CD4-positive, alpha-beta T cell treated with Interleukin-6 at 100 ng/mL for 8 hours (primary cell): ENCODE data around the gene KCNK7.
A peak's percentile ranks its signal among the peaks of the same experiment; 100 is the strongest.

Experiments used
- DNase-seq: peaks from one replicate; pipeline ENCODE4 v3.0.0-alpha.2; 2020; ENCODE audit warnings: mixed read lengths, low spot score

KCNK7 gene

DNA sequence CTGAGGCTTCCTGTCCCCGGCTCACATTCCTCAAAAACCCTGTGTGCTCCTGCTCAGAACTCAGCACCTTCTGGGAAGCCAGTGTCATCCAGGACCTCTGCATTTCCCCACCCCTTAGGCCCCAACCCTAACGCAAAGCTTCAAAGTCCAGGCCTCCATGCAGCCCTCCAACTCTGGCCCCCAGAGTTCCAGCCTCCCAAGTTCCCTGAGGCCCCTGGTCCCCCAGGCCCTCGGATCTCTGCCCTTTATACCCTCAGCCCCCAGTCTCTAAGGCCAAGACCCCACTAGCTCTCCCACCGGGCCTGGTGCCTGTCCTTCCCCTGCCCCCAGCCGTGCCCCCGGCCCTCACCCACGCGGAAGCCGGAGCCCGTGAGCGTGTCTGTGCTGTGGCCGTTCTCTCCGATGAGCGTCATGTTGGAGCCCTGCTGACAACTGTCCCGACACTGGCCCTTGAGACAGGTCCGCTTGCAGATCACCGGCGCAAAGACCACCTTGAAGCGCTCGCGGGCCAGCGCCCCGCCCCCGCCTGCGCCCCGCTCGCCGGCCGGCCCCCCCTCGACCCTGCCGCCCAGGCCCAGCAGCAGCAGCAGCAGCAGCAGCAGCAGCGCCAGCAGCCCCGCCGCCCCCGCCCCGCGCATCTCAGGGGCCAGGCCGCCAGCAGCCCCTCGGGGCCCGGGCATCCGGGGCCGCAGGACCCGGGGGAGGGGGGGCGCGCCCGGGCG, 38.2 kb downstream of the KCNK7 start:
- DNase-seq = no peak

DNA sequence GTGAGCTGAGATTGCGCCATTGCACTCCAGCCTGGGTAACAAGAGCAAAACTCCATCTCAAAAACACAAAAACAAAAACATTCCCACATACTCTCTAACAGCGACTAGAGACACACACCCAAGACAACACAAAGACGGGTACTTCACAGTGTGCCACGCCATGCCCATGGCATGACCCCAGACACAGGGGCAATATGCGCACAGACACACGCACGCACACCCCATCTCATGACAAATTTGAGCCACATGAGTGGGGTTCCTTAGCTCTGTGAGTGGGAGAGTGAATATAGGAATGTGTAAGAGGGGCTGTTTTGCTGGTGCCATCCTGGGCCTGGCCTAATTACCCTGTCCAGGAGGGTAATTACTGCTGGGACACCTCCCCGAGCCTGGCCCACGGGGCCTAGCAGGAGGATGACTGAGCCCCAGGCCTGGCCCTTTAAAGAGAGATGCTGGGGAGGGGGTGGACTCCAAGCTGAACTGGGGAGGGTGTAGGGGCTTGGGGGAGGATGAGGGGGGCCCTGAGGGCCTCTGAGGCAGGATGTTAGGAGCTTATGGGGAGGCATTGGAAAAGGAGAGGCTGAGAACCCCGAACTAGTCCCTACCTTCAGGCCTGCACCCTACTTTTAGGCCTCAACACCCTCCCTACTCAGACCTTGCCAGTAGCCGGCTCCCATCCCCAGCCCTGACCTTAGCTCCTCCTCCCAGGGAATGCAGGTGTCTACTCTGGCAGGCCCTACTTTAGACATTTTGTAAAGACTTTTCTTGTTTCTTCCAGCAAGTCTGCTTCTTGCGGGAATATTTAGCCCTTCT, 38.9 kb downstream of the KCNK7 start:
- no peak for DNase-seq

DNA sequence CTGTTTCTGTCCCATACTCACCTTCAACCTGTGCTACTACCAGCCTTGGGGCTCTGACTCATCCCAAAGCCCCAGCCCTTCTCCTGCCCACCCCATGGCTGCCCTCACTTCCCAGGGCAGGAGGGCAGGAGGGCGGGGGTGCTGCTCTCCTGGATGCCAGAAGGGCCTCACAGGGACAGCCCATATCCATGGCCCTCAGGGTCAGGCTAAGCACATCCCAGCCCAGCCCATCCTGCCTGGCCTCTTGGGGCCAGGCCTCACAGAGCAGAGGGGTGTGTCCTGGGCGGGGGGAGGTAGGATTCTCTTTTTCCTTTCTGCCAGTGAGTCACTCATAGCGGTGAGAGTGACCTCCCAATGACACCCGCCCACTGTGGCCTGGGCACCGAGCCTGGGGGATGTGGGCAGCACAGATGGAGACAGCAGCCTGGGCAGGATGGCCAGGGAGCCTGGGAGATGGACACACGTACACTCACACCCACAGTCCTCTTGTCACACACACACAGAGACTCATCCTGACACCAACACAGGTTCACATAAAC, 39.8 kb downstream of the KCNK7 start:
- DNase-seq = no peak

DNA sequence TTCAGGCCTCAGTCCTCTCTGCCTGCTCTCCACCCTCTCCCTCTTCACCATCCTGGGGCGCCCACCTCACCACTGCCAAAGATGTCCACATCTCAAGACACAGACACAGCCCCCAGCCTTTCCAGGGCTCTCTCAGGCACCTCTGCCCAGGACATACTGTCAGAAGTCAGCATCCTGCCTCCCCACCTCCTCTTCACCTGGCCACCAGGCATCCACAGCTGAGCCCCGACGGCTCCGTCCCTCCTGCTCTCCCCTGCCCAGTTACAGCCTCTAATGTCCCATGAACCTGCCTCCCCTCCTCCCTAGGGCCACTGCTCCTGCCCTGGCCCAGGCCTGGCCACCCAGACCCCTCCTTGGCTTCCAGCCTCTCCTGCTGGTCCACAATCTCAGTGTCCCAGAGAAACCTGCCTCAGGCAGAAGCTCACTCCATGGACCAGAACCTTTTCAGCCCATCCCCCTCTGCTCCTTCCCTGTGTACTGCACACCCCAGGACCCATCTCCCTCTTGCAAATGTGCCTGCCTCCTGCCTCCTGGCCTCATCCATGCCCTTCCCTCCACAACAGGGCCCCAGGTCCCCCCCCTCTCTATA, 40.7 kb downstream of the KCNK7 start:
- no peak for DNase-seq

DNA sequence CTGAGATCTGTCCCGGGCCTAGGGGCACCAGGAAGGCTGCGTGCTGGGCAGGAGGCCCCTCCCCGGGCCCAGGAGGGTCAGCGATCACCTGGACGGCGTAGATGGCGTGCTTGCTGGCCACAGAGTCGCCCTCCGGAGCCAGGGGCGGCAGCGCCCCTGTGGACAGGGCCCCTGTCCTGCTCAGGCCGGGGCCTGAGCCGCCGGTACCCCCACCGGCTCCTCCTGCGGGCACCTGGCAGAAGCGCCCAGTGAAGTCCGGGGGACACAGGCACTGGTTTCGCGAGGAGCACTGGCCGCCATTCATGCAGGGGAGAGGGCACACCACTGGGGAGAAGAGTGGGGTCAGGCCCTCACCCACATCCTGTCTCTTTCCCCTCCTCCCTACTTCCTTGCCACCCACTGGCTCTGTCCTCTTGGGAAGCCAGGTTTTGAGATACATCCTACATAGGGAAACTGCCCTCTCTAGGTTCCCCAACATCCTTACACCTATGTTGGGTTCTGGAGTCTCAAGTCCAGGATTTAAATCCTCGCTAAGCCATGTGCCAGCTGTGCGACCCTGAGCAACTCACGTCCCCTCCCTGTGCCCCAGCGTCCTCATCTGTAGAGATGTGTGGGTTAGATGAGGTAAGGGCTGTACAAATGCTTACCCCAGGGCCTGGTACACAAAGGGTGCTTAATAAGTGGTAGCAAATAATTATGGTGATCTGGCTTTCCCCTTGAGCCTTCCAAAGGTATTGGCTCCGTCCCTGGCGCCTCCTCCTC, 41.4 kb downstream of the KCNK7 start:
- no peak for DNase-seq

DNA sequence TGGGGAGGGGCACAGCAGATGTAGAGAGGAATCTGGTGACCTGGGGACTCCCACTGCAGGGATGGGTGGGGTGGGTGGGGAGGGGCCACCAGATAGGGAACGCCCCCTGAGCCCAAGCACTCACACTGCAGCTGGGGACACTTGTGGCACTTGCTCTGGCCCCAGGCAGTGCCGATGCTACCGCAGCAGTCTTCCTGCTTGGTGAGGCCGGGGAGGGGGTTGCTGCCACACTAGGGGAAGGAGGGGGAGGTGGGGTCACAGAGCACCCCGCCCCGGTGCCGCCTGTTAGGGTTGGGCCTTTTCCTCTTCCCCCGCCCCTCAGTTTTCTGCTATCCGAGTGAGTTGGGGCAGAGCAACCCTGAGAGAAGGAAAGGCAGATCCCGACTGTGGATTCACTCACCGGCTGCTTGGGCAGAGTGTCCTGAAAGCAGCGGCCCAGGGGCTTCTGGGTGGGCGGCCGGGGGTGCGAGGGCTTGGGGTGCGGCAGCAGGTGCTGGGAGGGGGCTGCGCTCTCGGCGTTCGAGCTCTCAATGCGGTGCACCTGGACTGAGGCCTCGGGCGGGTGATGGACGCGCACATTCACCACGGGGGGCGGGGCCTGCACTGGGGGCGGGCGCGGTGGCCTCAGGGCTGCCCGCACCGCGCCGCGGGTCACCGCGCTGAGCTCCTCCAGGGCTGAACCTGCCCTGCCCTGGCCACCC, 42.1 kb downstream of the KCNK7 start:
- DNase-seq = peak; percentile 88

DNA sequence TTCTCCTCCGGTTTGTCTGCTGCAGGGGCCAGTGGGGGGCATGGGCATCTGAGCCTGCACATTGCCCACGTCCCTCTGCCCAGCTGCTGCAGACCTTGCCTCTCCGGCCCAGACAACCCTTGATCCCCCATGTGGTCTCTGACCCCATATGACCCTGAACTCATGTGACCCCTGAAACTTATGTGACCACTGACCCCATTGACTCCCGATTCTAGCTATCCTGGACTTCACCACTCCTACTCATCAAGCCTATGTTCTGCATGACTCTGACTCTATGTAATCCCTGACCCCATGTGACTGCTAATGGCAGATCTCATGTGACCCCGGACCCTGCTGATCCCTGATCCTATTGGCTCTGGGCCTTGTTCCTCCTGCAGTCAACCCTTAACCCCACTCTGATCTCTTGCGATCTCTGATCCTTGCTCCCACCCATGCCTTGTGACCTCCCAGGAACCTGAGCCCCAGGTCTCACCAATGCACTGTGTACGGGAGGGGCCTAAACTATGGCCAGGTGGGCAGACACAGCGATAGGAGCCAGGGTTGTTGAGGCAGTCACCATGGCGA, 43.1 kb downstream of the KCNK7 start:
- DNase-seq = no peak

DNA sequence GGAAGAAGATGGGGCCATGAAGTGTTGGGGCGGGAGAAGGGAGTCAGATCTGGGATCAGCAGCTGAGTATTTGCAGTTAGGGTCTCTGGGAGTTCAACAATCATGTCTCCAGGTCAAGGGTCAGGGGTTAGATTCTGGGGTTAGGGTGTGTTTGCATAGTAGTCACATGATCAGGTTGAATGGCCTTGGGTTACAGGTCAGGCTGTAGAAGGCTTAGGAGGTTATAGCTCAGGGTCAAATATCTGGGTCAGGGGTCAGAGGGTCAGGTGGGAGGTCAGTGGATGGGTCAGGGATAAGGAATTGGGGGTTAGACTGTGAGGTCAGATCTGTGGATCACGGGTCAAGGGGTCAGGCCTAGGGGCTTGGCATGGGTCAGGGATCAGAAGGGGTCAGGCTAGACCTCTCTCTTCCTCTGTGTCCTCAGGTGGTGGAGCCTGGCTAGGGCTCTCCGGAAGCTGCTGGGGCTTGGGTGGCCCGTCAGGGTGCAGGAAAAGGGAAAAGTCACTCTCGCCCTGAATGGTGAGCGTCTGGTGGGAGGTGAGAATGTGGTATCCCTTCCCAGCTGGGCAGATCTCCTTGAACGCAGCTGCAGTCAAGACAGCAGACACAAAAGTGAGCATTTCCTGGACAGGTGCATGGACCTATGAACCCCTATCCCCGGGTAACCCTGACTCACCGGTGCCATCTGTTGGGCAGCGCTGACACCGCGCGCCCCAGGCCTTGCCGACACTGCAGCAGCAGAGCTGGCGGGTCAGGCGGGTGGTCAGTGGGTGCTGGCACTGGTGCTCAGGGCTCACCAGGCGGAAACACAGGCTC, 43.8 kb downstream of the KCNK7 start:
- peak; percentile 65 for DNase-seq

DNA sequence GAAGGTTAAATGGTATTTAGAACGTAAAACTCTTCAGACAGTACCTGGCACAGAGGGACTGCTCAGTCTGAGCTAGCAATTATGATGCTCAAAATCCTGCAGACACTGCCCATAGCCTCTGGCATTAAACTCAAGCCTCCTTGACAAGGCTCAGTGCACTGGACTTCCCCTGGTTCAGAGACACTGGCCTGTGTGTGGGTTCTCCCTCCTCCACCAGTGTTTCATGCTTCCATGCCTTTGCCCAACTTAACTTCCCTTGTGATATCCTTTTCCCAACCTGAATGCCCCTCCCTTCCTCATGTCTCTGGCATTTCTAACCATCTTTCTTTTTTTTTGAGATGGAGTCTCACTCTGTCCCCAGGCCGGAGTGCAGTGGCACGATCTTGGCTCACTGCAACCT, 46.5 kb downstream of the KCNK7 start:
- no peak for DNase-seq

DNA sequence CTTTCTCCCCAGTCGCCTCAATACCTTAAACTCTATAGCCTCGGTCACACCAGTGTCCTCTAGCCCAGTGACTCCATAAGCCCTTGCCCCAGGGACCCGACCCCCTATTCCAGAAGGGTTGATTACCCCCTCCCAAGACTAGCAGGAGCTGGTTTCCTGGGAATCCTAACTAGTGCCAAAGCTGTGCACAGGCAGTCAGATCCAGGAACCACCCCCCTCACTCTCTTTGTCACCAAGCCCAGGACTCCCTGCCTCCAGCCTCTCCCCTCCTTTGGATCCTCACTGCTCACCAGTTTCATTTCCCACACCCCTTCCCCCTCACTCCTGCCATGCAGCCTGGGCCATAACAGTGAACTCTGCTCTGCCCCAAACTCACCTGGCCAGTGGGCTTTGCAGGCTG, 47.2 kb downstream of the KCNK7 start:
- no peak for DNase-seq

DNA sequence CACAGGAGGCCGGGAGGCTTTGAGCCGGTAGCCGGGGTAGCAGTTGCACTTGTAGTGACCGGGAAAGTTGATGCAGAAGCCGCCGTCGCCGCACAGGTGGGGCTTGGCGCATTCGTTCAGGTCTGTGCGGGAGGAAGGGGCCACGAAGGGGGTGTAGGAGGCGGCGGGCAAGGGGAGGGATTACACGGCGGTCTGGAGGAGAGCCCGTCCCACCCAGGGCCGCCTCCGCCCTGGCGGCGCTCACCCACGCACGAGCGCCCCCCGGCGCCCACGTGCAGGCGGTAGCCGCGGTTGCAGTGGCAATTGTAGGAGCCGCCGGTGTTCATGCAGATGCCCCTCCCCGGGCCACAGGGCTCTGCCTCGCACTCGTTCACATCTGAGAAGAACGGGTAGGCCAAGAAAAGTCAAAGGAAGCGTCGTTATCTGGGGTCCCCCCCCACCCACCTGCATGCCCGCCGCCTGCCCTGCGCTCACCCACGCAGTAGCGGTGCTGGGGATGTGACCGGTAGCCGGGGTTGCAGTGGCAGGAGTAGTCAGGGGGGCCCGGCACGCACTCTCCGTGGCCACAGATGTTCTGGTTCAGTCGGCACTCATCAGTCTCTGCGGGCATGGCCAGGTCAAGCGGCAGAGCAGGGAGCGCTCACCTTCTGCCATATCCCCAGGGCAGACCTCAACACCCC, 48.0 kb downstream of the KCNK7 start:
- peak; percentile 32 for DNase-seq

DNA sequence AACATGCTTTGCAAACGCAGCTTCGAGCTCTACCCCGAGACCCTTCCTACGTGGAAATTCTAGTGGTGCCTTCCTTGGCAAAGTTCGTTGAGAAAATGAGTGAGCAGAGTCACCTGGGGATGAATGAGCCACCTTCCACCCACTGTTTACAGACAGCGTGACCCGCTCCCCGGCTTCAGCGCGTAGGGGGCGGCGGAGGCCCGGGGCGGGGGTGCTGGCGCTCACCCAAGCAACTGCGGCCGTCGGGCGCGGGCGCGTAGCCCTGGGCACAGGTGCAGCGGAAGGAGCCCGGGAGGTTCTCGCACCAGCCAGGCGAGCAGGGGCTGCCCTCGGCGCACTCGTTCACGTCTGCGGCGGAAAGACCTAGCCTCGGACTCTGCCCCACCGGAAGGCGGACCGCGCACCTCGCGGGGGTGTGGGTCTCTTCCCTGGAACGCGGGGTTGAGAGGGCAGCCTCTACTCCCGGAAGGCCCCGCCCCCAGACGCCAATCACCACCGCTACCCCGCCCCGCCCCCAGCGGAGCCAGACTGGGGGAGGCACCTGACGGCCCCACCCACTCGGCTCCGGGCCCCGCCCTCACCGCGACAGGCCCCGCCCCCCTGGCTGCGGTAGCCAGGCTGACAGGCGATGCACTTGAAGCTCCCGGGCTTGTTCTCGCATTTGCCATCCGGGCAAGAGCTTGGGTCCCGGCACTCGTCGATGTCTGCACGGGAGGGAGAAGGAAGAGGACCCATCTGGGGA, 49.2 kb downstream of the KCNK7 start:
- peak; percentile 97 for DNase-seq

DNA sequence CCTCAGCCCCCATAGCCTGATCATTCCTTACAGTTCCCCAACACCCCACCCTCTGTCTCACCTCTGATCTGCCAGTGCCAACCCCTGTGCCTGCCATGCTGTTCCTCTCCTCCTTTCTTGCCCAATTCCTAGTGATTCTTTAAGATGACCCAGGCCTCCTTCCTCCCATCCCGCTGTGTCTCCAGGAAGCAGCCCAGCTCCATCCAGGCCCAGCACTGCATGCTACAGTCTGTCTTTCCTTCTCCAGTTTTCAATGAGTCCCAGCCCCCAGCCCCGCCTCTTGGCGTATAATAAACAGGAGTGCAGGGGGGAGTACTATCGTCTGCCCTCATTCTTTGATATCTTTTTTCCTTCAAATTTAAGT, 49.8 kb downstream of the KCNK7 start:
- DNase-seq = no peak
